HEK293 (cell line): ENCODE results near the gene TLK1.

ENCODE experiments used
- CTCF ChIP-seq: fragments of 450-650 bp; formaldehyde crosslinking; IDR thresholded peaks from 2 replicates; pipeline ENCODE4 v1.5.1; 2016; ENCODE audit warnings: missing biosample characterization, missing genetic modification characterization
- GLIS1 ChIP-seq: fragments of 450-650 bp; formaldehyde crosslinking; IDR thresholded peaks from 2 replicates; pipeline ENCODE4 v1.5.1; 2016; ENCODE audit warnings: missing biosample characterization, missing genetic modification characterization
- INSM2 ChIP-seq: fragments of 450-650 bp; formaldehyde crosslinking; IDR thresholded peaks from 2 replicates; pipeline ENCODE4 v1.5.1; 2016; ENCODE audit warnings: missing biosample characterization, missing genetic modification characterization
- KLF10 ChIP-seq: fragments of 450-650 bp; IDR thresholded peaks from 2 replicates; pipeline ENCODE4 v1.5.1; 2018; ENCODE audit warnings: missing biosample characterization, mild to moderate bottlenecking, missing genetic modification characterization
- KLF8 ChIP-seq: fragments of 450-650 bp; formaldehyde crosslinking; IDR thresholded peaks from 2 replicates; pipeline ENCODE4 v1.5.1; 2016; ENCODE audit warnings: missing biosample characterization, missing genetic modification characterization
- KLF9 ChIP-seq: fragments of 450-650 bp; formaldehyde crosslinking; IDR thresholded peaks from 2 replicates; pipeline ENCODE4 v1.5.1; 2016; ENCODE audit warnings: missing biosample characterization, missing genetic modification characterization, low read depth
- SP2 ChIP-seq: fragments of 450-650 bp; formaldehyde crosslinking; IDR thresholded peaks from 2 replicates; pipeline ENCODE4 v1.5.1; 2016; ENCODE audit warnings: missing biosample characterization, missing genetic modification characterization
- TSHZ1 ChIP-seq: fragments of 450-650 bp; formaldehyde crosslinking; IDR thresholded peaks from 2 replicates; pipeline ENCODE4 v1.5.1; 2016; ENCODE audit warnings: missing biosample characterization, missing genetic modification characterization, borderline replicate concordance
- YY1 ChIP-seq: fragments of 450-650 bp; formaldehyde crosslinking; IDR thresholded peaks from 2 replicates; pipeline ENCODE4 v1.5.1; 2018; ENCODE audit warnings: missing biosample characterization, missing genetic modification characterization
- ZBTB26 ChIP-seq: fragments of 450-650 bp; formaldehyde crosslinking; optimal IDR thresholded peaks from 2 replicates; pipeline ENCODE3; 2016; ENCODE audit warnings: missing biosample characterization, mild to moderate bottlenecking, missing genetic modification characterization
- ZBTB44 ChIP-seq: fragments of 450-650 bp; IDR thresholded peaks from 2 replicates; pipeline ENCODE4 v1.5.1; 2018; ENCODE audit warnings: missing biosample characterization, mild to moderate bottlenecking, missing genetic modification characterization
- ZEB2 ChIP-seq: fragments of 450-650 bp; formaldehyde crosslinking; IDR thresholded peaks from 2 replicates; pipeline ENCODE4 v1.5.1; 2016; ENCODE audit warnings: missing biosample characterization, missing genetic modification characterization
- ZFHX2 ChIP-seq: fragments of 450-650 bp; formaldehyde crosslinking; conservative IDR thresholded peaks from 2 replicates; pipeline ENCODE4 v1.5.1; 2016; ENCODE audit warnings: missing biosample characterization, missing genetic modification characterization
- ZNF184 ChIP-seq: fragments of 450-650 bp; IDR thresholded peaks from 2 replicates; pipeline ENCODE4 v1.5.1; 2018; ENCODE audit warnings: missing biosample characterization, mild to moderate bottlenecking, missing genetic modification characterization
- ZNF2 ChIP-seq: fragments of 450-650 bp; formaldehyde crosslinking; IDR thresholded peaks from 2 replicates; pipeline ENCODE4 v1.5.1; 2016; ENCODE audit warnings: missing biosample characterization, missing genetic modification characterization
- ZNF362 ChIP-seq: fragments of 450-650 bp; formaldehyde crosslinking; IDR thresholded peaks from 2 replicates; pipeline ENCODE4 v1.5.1; 2016; ENCODE audit warnings: missing biosample characterization, missing genetic modification characterization
- ZNF423 ChIP-seq: fragments of 450-650 bp; formaldehyde crosslinking; IDR thresholded peaks from 2 replicates; pipeline ENCODE4 v1.5.1; 2016; ENCODE audit warnings: missing biosample characterization, missing genetic modification characterization
- ZNF571 ChIP-seq: fragments of 450-650 bp; formaldehyde crosslinking; IDR thresholded peaks from 2 replicates; pipeline ENCODE4 v1.5.0; 2017; ENCODE audit warnings: missing biosample characterization, missing genetic modification characterization
- ZNF621 ChIP-seq: fragments of 450-650 bp; formaldehyde crosslinking; IDR thresholded peaks from 2 replicates; pipeline ENCODE4 v1.5.1; 2017; ENCODE audit warnings: missing biosample characterization, missing genetic modification characterization
- ZNF629 ChIP-seq: fragments of 450-650 bp; formaldehyde crosslinking; IDR thresholded peaks from 2 replicates; pipeline ENCODE4 v1.5.1; 2017; ENCODE audit warnings: missing biosample characterization, missing genetic modification characterization
- ZNF654 ChIP-seq: fragments of 450-650 bp; formaldehyde crosslinking; IDR thresholded peaks from 2 replicates; pipeline ENCODE4 v1.5.1; 2016; ENCODE audit warnings: low read depth, missing biosample characterization, missing genetic modification characterization
- ZNF660 ChIP-seq: fragments of 450-650 bp; IDR thresholded peaks from 2 replicates; pipeline ENCODE4 v1.5.1; 2018; ENCODE audit warnings: missing biosample characterization, mild to moderate bottlenecking, missing genetic modification characterization
- ZNF76 ChIP-seq: fragments of 450-650 bp; formaldehyde crosslinking; IDR thresholded peaks from 2 replicates; pipeline ENCODE4; 2016; ENCODE audit warnings: low read depth, missing biosample characterization, missing genetic modification characterization, borderline replicate concordance
- ZNF843 ChIP-seq: fragments of 450-650 bp; formaldehyde crosslinking; IDR thresholded peaks from 2 replicates; pipeline ENCODE4 v1.5.1; 2016; ENCODE audit warnings: missing biosample characterization, missing genetic modification characterization
- ZSCAN30 ChIP-seq: fragments of 450-650 bp; IDR thresholded peaks from 2 replicates; pipeline ENCODE4 v1.5.1; 2018; ENCODE audit warnings: missing biosample characterization, mild to moderate bottlenecking, missing genetic modification characterization, moderate library complexity

Gene TLK1

GRCh38 chr2:170973492-170974303 is 187.0 kb downstream of the TLK1 start (continued):
- TF ChIP-seq SP2 (tag by site-specific recombination), result no peak
- TF ChIP-seq ZNF654 (tag by site-specific recombination), result peak; percentile 61
- peak; percentile 56; the same call in 1 of the 2 replicates for TF ChIP-seq KLF8 (tag by site-specific recombination)
- no peak for TF ChIP-seq ZNF76 (tag by site-specific recombination)
- 0 out of 2 replicates have a peak, but pooled peaks have one; percentile 9 for TF ChIP-seq ZNF184
- TF ChIP-seq ZNF843 (tag by site-specific recombination), result no peak
- TF ChIP-seq ZNF423 (tag by site-specific recombination), result peak; percentile 79
- TF ChIP-seq TSHZ1 (tag by site-specific recombination), result no peak
- 0 out of 2 replicates have a peak, but pooled peaks have one; percentile 31 for TF ChIP-seq ZNF629 (tag by site-specific recombination)
- 0 out of 2 replicates have a peak, but pooled peaks have one; percentile 65 for TF ChIP-seq ZNF660
- no peak for TF ChIP-seq ZNF2
- TF ChIP-seq YY1 (tag by site-specific recombination), result peak; percentile 11; the same call in 1 of the 2 replicates
- TF ChIP-seq INSM2 (tag by site-specific recombination), result no peak
- TF ChIP-seq ZFHX2 (tag by site-specific recombination), result peak; percentile 79; the same call in 1 of the 2 replicates
- peak; percentile 42; the same call in 1 of the 2 replicates for TF ChIP-seq GLIS1 (tag by site-specific recombination)
- no peak for TF ChIP-seq ZNF621 (tag by site-specific recombination)
- TF ChIP-seq ZNF362 (tag by site-specific recombination), result no peak
- TF ChIP-seq KLF9 (tag by site-specific recombination), result peak; percentile 30; the same call in 1 of the 2 replicates
- TF ChIP-seq CTCF, result peak; percentile 94
- peak; percentile 75 for TF ChIP-seq ZEB2 (tag by site-specific recombination)
- peak; percentile 38 for TF ChIP-seq ZBTB26 (tag by site-specific recombination)
- peak; percentile 49; the same call in 1 of the 2 replicates for TF ChIP-seq KLF10 (tag by site-specific recombination)
- no peak for TF ChIP-seq ZNF571
- TF ChIP-seq ZBTB44 (tag by site-specific recombination), result peak; percentile 53
- 0 out of 2 replicates have a peak, but pooled peaks have one; percentile 52 for TF ChIP-seq ZSCAN30 (tag by site-specific recombination)
